Neural cell (in vitro differentiated cells): ENCODE measurements around the gene CCR6.
"Not testable (repeated sequence)": the region's sequence is repeated elsewhere in the genome, so short reads cannot be mapped to it uniquely, and the experiment has no call there.

Source experiments
- CTCF ChIP-seq: fragments of 450-650 bp; IDR thresholded peaks from 2 replicates; pipeline ENCODE4 v1.5.1; 2014; ENCODE audit warnings: antibody characterized with exemption, mild to moderate bottlenecking, moderate library complexity; ENCODE audit not compliant: poor library complexity, severe bottlenecking
- EZH2 ChIP-seq: fragments of 200-600, 300-800 bp; shearing (Covaris generic), sonication (generic); IDR thresholded peaks from 2 replicates; pipeline ENCODE4 v1.6.1; 2014; ENCODE audit warnings: antibody characterized with exemption, low read length, borderline replicate concordance, mild to moderate bottlenecking; ENCODE audit not compliant: insufficient read depth, poor library complexity, severe bottlenecking
- POLR2AphosphoS5 ChIP-seq: IDR thresholded peaks from 2 replicates; pipeline ENCODE4 v1.6.1; 2012
- RAD21 ChIP-seq: fragments of 450-650 bp; conservative IDR thresholded peaks from 2 replicates; pipeline ENCODE4 v1.6.1; 2014; ENCODE audit warnings: antibody characterized with exemption, mild to moderate bottlenecking, moderate library complexity
- TAF1 ChIP-seq: IDR thresholded peaks from 2 replicates; pipeline ENCODE4 v1.6.1; 2012; ENCODE audit warnings: low read depth

GRCh38 chr6:167169867-167170266 lies 47.0 kb downstream of the CCR6 start:
- TF ChIP-seq EZH2, TAF1, CTCF, RAD21, POLR2AphosphoS5: not testable (repeated sequence)
